ENCODE results near the gene RELB.

RELB gene

GRCh38 chr19:45049073-45049736 is 47.9 kb downstream of the RELB start:
- FAIRE-seq (no peak), DNase-seq (ENCODE audit: insufficient read length, low spot score) (no peak)
- TF ChIP-seq SPI1 (IDR thresholded peaks at IDR 0.05; ENCODE audit: low read depth, low read length) (no peak), PAX5 (IDR thresholded peaks at IDR 0.05; ENCODE audit: insufficient read depth, low read length, severe bottlenecking) (no peak), TAF1 (IDR thresholded peaks at IDR 0.05; ENCODE audit: low read depth, low read length) (no peak), POU2F2 (IDR thresholded peaks at IDR 0.05; ENCODE audit: low read depth, low read length) (no peak), POLR2AphosphoS5 (IDR thresholded peaks at IDR 0.05; ENCODE audit: low read depth, low read length) (no peak), POLR2A (IDR thresholded peaks at IDR 0.05; ENCODE audit: low read depth, low read length) (no peak)

DNA sequence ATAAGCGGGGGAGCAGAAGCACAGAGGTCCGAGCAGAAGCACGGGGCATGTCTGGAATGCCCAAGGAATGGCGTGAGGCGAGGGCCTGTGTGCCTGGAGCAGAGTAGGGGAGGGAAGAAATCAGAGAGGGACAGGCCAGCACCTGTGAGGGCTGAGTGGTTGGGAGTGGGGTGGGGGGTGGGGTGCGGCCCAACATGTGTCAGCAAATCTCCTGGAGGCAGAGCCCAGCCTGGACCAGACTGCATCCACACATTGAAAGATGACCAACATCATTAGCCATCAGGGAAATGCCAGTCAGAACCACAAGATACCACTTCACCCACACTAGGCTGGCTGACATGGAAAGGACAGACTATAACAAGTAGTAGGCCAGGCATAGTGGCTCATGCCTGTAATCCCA is 48.8 kb downstream of the RELB start:
- no peak for FAIRE-seq
- TF ChIP-seq POU2F2 (IDR thresholded peaks at IDR 0.05; ENCODE audit: low read depth, low read length) (no peak), TAF1 (IDR thresholded peaks at IDR 0.05; ENCODE audit: low read depth, low read length) (no peak), SPI1 (IDR thresholded peaks at IDR 0.05; ENCODE audit: low read depth, low read length) (no peak), PAX5 (IDR thresholded peaks at IDR 0.05; ENCODE audit: insufficient read depth, low read length, severe bottlenecking) (no peak), POLR2A (IDR thresholded peaks at IDR 0.05; ENCODE audit: low read depth, low read length) (no peak), POLR2AphosphoS5 (IDR thresholded peaks at IDR 0.05; ENCODE audit: low read depth, low read length) (no peak)
- DNase-seq (ENCODE audit: insufficient read length, low spot score) = no peak

GRCh38 chr19:45051929-45052579 is 50.8 kb downstream of the RELB start:
- FAIRE-seq = peak; percentile 23
- DNase-seq (ENCODE audit: insufficient read length, low spot score) = no peak
- TF ChIP-seq SPI1 (IDR thresholded peaks at IDR 0.05; ENCODE audit: low read depth, low read length) (no peak), POU2F2 (IDR thresholded peaks at IDR 0.05; ENCODE audit: low read depth, low read length) (no peak), PAX5 (IDR thresholded peaks at IDR 0.05; ENCODE audit: insufficient read depth, low read length, severe bottlenecking) (no peak), POLR2AphosphoS5 (IDR thresholded peaks at IDR 0.05; ENCODE audit: low read depth, low read length) (no peak), TAF1 (IDR thresholded peaks at IDR 0.05; ENCODE audit: low read depth, low read length) (no peak), POLR2A (IDR thresholded peaks at IDR 0.05; ENCODE audit: low read depth, low read length) (no peak)

GRCh38 chr19:45056831-45057230 is 55.6 kb downstream of the RELB start:
- FAIRE-seq (no peak), DNase-seq (ENCODE audit: insufficient read length, low spot score) (no peak)
- no peak for TF ChIP-seq PAX5 (IDR thresholded peaks at IDR 0.05; ENCODE audit: insufficient read depth, low read length, severe bottlenecking)
- TF ChIP-seq POLR2A (IDR thresholded peaks at IDR 0.05; ENCODE audit: low read depth, low read length) = no peak
- no peak for TF ChIP-seq POLR2AphosphoS5 (IDR thresholded peaks at IDR 0.05; ENCODE audit: low read depth, low read length)
- TF ChIP-seq TAF1 (IDR thresholded peaks at IDR 0.05; ENCODE audit: low read depth, low read length) = no peak
- TF ChIP-seq SPI1 (IDR thresholded peaks at IDR 0.05; ENCODE audit: low read depth, low read length) = no peak
- TF ChIP-seq POU2F2 (IDR thresholded peaks at IDR 0.05; ENCODE audit: low read depth, low read length) = no peak

DNA sequence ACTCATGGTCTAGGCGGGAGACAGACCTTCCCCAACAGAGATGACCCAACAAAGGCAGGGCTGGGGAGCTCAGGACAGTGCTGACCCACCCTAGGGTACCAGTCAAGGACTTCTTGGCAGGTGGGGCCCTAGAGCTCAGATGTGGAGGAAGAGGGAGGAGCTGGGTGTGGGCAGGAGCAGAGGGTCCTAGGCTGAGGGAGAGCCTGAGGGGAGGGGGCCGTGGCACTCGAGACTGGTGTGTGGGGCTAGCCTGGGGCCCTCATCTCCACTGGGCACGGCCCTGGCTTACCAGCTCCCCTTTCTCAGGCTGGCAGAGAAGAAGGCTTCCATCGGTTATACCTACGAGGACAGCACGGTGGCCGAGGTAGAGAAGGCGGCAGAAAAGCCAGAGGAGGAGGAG is 56.2 kb downstream of the RELB start:
- DNase-seq (ENCODE audit: insufficient read length, low spot score) (no peak), FAIRE-seq (no peak)
- TF ChIP-seq TAF1 (IDR thresholded peaks at IDR 0.05; ENCODE audit: low read depth, low read length) (no peak), SPI1 (IDR thresholded peaks at IDR 0.05; ENCODE audit: low read depth, low read length) (no peak), PAX5 (IDR thresholded peaks at IDR 0.05; ENCODE audit: insufficient read depth, low read length, severe bottlenecking) (no peak), POLR2AphosphoS5 (IDR thresholded peaks at IDR 0.05; ENCODE audit: low read depth, low read length) (no peak), POU2F2 (IDR thresholded peaks at IDR 0.05; ENCODE audit: low read depth, low read length) (no peak), POLR2A (IDR thresholded peaks at IDR 0.05; ENCODE audit: low read depth, low read length) (no peak)

DNA sequence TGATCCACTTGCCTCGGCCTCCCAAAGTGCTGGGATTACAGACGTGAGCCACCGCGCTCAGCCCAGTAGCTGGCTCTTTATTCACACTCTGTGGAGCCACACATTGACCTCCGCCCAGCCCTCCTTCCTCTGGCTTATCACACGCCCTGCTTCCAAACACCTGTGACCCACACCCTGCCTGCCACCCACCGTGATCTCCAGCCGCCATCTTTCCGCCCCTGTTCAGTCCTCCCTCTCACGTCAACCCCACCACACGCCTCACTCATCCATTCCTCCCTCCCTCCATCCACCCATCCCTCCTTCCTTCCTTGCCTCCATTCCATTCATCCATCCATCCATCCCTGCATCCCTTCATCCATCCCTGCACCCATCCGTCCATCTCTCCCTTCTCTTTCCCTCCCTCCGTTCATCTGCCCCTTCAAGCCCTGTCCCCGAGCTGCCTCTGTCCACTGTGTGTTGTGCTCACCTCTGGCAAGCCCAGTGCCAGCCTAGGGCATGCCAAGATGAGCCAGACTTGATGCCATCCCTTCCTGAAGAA is 57.4 kb downstream of the RELB start:
- DNase-seq (ENCODE audit: insufficient read length, low spot score) (no peak), FAIRE-seq (no peak)

GRCh38 chr19:45059258-45059965 is 58.1 kb downstream of the RELB start:
- TF ChIP-seq TAF1 (IDR thresholded peaks at IDR 0.05; ENCODE audit: low read depth, low read length) (no peak), POLR2AphosphoS5 (IDR thresholded peaks at IDR 0.05; ENCODE audit: low read depth, low read length) (no peak), POU2F2 (IDR thresholded peaks at IDR 0.05; ENCODE audit: low read depth, low read length) (no peak), SPI1 (IDR thresholded peaks at IDR 0.05; ENCODE audit: low read depth, low read length) (no peak), POLR2A (IDR thresholded peaks at IDR 0.05; ENCODE audit: low read depth, low read length) (no peak), PAX5 (IDR thresholded peaks at IDR 0.05; ENCODE audit: insufficient read depth, low read length, severe bottlenecking) (no peak)
- DNase-seq (ENCODE audit: insufficient read length, low spot score) (peak; percentile 88), FAIRE-seq (peak; percentile 93)

More for the DNA sequence above, 57.4 kb downstream of the RELB start:
- TF ChIP-seq POLR2AphosphoS5 (IDR thresholded peaks at IDR 0.05; ENCODE audit: low read depth, low read length) (no peak), POU2F2 (IDR thresholded peaks at IDR 0.05; ENCODE audit: low read depth, low read length) (no peak), SPI1 (IDR thresholded peaks at IDR 0.05; ENCODE audit: low read depth, low read length) (no peak), PAX5 (IDR thresholded peaks at IDR 0.05; ENCODE audit: insufficient read depth, low read length, severe bottlenecking) (no peak), POLR2A (IDR thresholded peaks at IDR 0.05; ENCODE audit: low read depth, low read length) (no peak), TAF1 (IDR thresholded peaks at IDR 0.05; ENCODE audit: low read depth, low read length) (no peak)

GRCh38 chr19:45061965-45062364 is 60.7 kb downstream of the RELB start:
- no peak for TF ChIP-seq TAF1 (IDR thresholded peaks at IDR 0.05; ENCODE audit: low read depth, low read length)
- no peak for TF ChIP-seq PAX5 (IDR thresholded peaks at IDR 0.05; ENCODE audit: insufficient read depth, low read length, severe bottlenecking)
- no peak for TF ChIP-seq POLR2A (IDR thresholded peaks at IDR 0.05; ENCODE audit: low read depth, low read length)
- no peak for TF ChIP-seq SPI1 (IDR thresholded peaks at IDR 0.05; ENCODE audit: low read depth, low read length)
- TF ChIP-seq POLR2AphosphoS5 (IDR thresholded peaks at IDR 0.05; ENCODE audit: low read depth, low read length) = no peak
- TF ChIP-seq POU2F2 (IDR thresholded peaks at IDR 0.05; ENCODE audit: low read depth, low read length) = no peak
- DNase-seq (ENCODE audit: insufficient read length, low spot score) (no peak), FAIRE-seq (no peak)
